Germinal center (tissue), 1 donor: Measurements from ENCODE around the gene ZNF283.

ENCODE experiments used
- DNase-seq: peaks from one replicate; pipeline ENCODE4 v3.0.0; 2012; ENCODE audit warnings: mixed read lengths, low spot score

The ZNF283 gene

GRCh38 chr19:43826787-43827754 is at the start of gene ZNF283:
Gene ZNF283, plus strand, starts transcription at chr19:43827321. Its CDS starts 6,184 bp downstream, at chr19:43833505.
- peak; percentile 84 for DNase-seq

GRCh38 chr19:43778651-43779050 is 48.5 kb upstream of the ZNF283 start:
- peak; percentile 62 for DNase-seq

GRCh38 chr19:43779147-43779819 is 47.8 kb upstream of the ZNF283 start:
- no peak for DNase-seq

GRCh38 chr19:43779820-43780219 is 47.3 kb upstream of the ZNF283 start:
- DNase-seq, result no peak

- DNase-seq, result peak; percentile 71
Measured at GRCh38 chr19:43780706-43781525, 46.2 kb upstream of the ZNF283 start, which contains the start of gene KCNN4. Gene KCNN4, minus strand, starts transcription at chr19:43780973. Its CDS starts 112 bp downstream, at chr19:43780861.

- no peak for DNase-seq
Measured at GRCh38 chr19:43781630-43782310, 45.4 kb upstream of the ZNF283 start.

- DNase-seq, result no peak
Measured at GRCh38 chr19:43782311-43782660, 44.8 kb upstream of the ZNF283 start.

GRCh38 chr19:43782689-43783231 is 44.4 kb upstream of the ZNF283 start:
- no peak for DNase-seq

- no peak for DNase-seq
Measured at GRCh38 chr19:43783636-43784035, 43.5 kb upstream of the ZNF283 start.

GRCh38 chr19:43784241-43784980 is 42.7 kb upstream of the ZNF283 start:
- no peak for DNase-seq

GRCh38 chr19:43784981-43785808 is 41.9 kb upstream of the ZNF283 start:
- DNase-seq, result peak; percentile 70

GRCh38 chr19:43786665-43787064 is 40.5 kb upstream of the ZNF283 start:
- DNase-seq, result no peak

- DNase-seq, result no peak
Measured at GRCh38 chr19:43789029-43789428, 38.1 kb upstream of the ZNF283 start.

GRCh38 chr19:43790587-43790986 is 36.5 kb upstream of the ZNF283 start:
- no peak for DNase-seq

- no peak for DNase-seq
Measured at GRCh38 chr19:43797118-43797517, 30.0 kb upstream of the ZNF283 start.

- DNase-seq, result no peak
Measured at GRCh38 chr19:43797556-43797955, 29.6 kb upstream of the ZNF283 start.

- no peak for DNase-seq
Measured at GRCh38 chr19:43798026-43798545, 29.0 kb upstream of the ZNF283 start.

GRCh38 chr19:43798546-43799409 is 28.3 kb upstream of the ZNF283 start:
- DNase-seq, result no peak
